GM12892 (cell line): ENCODE results near the gene MRPL9.

ENCODE experiments used
- POLR2A ChIP-seq: IDR thresholded peaks from 2 replicates; pipeline ENCODE4 v1.6.1; 2011; ENCODE audit warnings: low read depth, low read length, control low read depth
- POLR2AphosphoS5 ChIP-seq: IDR thresholded peaks from 2 replicates; pipeline ENCODE4 v1.6.1; 2011; ENCODE audit warnings: low read depth, low read length, control low read depth

DNA sequence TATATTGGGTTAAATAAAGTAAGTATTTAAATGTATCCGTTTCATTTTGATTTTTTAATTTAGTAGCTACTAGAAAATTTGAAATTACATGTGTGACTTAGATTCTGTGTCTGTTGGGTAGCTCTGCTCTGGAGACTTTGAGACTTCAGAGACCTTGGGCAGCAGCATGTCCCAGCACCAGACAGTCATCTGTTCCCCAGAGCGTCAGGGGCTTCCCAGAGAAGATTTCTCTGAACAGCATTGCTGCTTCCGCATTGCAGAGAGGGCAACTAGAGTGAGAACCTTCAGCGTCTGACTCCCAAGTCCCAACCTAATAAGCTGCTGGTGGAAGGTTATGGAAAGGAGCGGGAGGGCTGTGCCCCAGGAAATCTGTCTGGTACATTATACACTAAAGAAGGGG, 35.3 kb upstream of the MRPL9 start:
- TF ChIP-seq POLR2AphosphoS5 (no peak), POLR2A (no peak)
